ENCODE results near the gene SLC35B1. TPM values are rescaled to one million over a fixed set of nuclear protein-coding genes. Genes with fewer than 3 reads are reported as not detected.
A peak's percentile ranks its signal among the peaks of the same experiment; 100 is the strongest.

The SLC35B1 gene
- 53.4 TPM for total RNA-seq
- long read RNA-seq, transcript SLC35B1-220 (9 exons, 1,611 nt) = major isoform, 36 of 43 reads
- long read RNA-seq, transcript SLC35B1-209 (9 exons, 1,320 nt) = minor isoform, 5 of 43 reads
- long read RNA-seq, partial matches to known transcripts = 0 of 43 reads
- long read RNA-seq, other reads (novel, unspliced or antisense) = 2 of 43 reads

DNA sequence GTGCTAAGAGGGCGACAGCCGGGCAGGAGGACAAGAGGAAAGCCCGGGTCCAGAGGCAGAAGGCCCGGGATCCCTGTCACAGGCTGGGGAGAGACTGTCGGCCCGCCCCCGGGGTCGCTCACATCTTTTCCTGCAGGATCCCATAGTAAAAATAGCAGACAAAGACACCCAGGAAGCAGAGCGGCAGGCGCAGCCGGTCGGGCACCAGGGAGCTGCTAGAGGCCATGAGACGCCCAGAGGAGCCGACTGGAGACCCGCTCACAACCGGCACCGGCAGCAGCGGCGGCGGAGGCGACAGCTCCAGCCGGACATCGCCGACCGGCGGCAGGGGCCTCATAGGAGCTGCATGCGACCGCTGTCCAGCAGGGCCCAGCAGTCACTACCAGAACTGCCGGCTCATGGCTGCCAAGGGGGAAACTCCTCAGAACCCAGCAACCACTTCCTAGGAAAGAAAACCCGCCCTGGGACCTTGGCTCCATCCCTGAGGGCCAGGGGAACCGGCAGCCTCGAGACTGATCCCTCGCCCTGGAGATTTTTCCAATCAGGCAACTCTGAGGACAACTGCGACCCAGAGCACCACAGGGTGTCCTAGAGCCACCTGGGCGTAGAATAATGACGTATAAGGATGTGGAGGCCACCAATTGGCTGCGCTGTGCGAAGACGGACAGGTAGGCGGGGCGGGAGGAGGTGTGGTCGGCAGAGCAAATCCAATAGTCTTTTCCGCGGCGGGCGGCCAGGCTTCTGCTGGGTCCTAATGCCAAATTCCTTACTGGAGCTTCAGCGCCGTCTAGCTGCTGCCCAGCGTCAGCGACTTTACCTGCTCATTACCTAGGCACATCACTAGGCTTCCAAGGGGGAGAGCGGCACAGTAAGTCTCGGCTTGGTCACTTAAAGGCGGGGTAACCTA lies at the start of gene SLC35B1:
Gene SLC35B1 (minus strand): TSS at position 357 of the 907 bp plus-strand sequence. CDS start 131 bp downstream, at position 226.
- DNase-seq = peak; percentile 100
- H3K4me1 ChIP-seq = peaks cover 47% of the 10 kb centered on the region
- peak; percentile 79 for TF ChIP-seq CTCF (IDR thresholded peaks at IDR 0.05; ENCODE audit: borderline replicate concordance)
- H3K4me3 ChIP-seq = peak within 1 kb of the TSS; percentile 99
- H3K9me3 ChIP-seq (replicated peaks) = no peaks in the 10 kb centered on the region
- H3K27me3 ChIP-seq (ENCODE audit: low read depth) = no peaks in the 10 kb centered on the region
- peaks cover 51% of the 10 kb centered on the region for H3K36me3 ChIP-seq
- H3K27ac ChIP-seq (replicated peaks) = peak within 1 kb of the TSS; percentile 94
- intact Hi-C loops (cut with micrococcal nuclease) = loop anchor here (5.0 to 10.0 kb wide), 2 partner anchors 74 to 147 kb away; no protein-coding TSS in a partner anchor

DNA sequence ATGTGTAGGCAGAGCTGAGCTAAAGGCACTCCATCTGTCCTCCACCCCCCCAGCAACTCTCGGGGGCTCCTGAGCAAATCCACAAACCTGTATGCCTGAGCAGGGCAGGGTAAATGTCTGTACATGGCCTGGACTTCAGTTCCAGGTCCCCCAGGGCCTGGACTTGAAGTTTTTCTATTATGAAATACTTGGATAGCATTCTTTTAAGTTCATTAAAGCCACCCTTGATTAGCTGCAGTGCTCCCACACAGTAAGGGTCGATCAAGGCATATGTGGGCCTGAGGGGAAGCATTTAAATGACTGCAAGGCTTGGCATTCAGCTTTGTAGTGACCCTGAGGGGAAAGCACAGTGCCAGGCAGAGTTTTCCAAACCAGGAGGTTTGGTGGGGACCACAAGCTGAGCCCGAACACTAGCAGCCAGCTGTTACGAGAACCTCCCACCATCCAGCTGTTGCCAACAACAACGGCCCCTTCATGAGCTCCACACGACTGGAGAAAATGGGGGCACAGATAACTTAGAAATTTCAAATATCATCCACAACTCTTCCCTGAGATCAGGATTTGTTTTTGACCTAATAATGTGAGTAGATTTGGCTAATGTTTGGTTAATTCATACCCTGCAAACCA lies 49.5 kb upstream of the SLC35B1 start:
- Histone ChIP-seq H3K27ac (replicated peaks) (peak overlapping the region; percentile 60), H3K4me1 (peaks cover 88% of the 10 kb centered on the region)
- no peak for DNase-seq

DNA sequence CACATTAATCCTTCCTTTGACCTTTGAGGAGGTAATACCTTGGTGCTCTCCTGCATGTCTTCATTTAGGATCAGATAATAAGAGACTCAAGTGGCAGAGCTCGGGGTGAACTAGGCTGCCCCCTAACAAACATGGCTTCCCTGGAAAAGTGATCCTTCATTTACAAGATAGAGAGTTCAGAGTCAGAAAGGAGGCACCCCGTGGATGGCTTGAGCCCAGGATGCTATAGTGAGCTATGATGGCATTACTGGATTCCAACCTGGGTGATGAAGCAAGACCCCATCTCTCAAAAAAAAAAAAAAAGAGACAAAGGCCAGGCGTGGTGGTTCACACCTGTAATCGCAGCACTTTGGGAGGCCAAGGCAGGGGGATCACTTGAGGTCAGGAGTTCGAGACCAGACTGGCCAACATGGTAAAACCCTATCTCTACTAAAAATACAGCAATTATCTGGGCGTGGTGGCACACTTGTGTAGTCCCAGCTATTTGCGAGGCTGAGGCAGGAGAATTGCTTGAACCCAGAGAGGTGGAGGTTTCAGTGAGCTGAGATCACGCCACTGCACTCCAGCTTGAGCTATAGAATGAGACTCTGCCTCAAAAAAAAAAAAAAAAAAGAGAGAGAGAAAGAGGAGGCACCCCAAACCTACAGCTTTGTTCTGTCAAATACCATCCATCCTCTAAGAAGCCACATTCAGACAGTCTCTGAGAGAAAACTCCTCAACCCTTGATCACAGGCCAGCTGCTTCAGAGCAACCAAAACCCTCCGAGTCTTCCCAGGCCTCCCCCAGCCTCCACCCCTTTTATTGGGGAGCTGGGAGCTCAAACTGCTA lies 48.8 kb upstream of the SLC35B1 start:
- DNase-seq = no peak
- H3K27ac ChIP-seq (replicated peaks) = peak overlapping the region; percentile 60
- intact Hi-C loops (cut with micrococcal nuclease) = no loop called here
- H3K9me3 ChIP-seq (replicated peaks) = no peaks in the 10 kb centered on the region
- no peaks in the 10 kb centered on the region for H3K36me3 ChIP-seq
- peaks cover 88% of the 10 kb centered on the region for H3K4me1 ChIP-seq
- H3K4me3 ChIP-seq = no peak overlapping the region
- TF ChIP-seq CTCF (IDR thresholded peaks at IDR 0.05; ENCODE audit: borderline replicate concordance) = no peak
- H3K27me3 ChIP-seq (ENCODE audit: low read depth) = no peaks in the 10 kb centered on the region

More for the DNA sequence above, 49.5 kb upstream of the SLC35B1 start:
- intact Hi-C loops (cut with micrococcal nuclease) = no loop called here
- Histone ChIP-seq H3K4me3 (no peak overlapping the region), H3K9me3 (replicated peaks) (no peaks in the 10 kb centered on the region), H3K27me3 (ENCODE audit: low read depth) (no peaks in the 10 kb centered on the region), H3K36me3 (no peaks in the 10 kb centered on the region)
- no peak for TF ChIP-seq CTCF (IDR thresholded peaks at IDR 0.05; ENCODE audit: borderline replicate concordance)

- TF ChIP-seq CTCF (IDR thresholded peaks at IDR 0.05; ENCODE audit: borderline replicate concordance) = no peak
- DNase-seq = no peak
- Histone ChIP-seq H3K4me3 (no peak overlapping the region), H3K4me1 (peaks cover 82% of the 10 kb centered on the region), H3K9me3 (replicated peaks) (no peaks in the 10 kb centered on the region), H3K27ac (replicated peaks) (peak overlapping the region; percentile 13), H3K27me3 (ENCODE audit: low read depth) (no peaks in the 10 kb centered on the region), H3K36me3 (no peaks in the 10 kb centered on the region)
- intact Hi-C loops (cut with micrococcal nuclease) = no loop called here
Observed at GRCh38 chr17:49755663-49756283, 48.0 kb upstream of the SLC35B1 start.
